TTC549 (cell line): ENCODE results near the gene PDLIM5.
"Not testable (repeated sequence)": the region's sequence is repeated elsewhere in the genome, so short reads cannot be mapped to it uniquely, and the experiment has no call there.

ENCODE experiments used
- FAIRE-seq: peaks from 2 replicates; lab custom pipeline; 2012; peaks lifted over from hg19 to GRCh38; lab: Jason Lieb, UNC

The PDLIM5 gene

DNA sequence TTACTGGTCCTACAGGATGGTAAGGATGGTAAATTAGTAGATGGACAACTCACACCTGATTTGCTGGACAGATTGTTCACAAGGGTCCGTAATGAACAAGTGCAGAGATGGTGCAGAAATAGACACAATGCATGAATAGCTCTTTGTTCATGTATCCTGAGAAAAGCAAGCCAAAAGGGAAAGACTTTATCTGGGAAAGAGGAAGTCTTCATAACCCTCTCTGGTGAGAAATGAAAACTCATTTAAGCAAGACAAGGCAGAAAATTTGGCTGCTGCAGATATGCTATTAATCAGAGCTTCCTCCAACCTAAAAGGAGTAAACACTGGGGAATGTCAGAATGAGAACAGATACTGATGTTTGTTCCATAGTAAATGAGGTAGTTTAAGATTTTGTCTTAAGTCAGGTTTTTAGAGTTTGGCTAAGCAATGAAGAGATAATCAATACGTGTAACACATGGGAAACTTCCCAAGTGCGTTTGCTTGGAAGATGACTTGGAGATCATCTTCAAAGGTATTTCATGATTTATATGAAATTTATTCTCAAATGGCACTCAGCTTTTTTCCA, 153.6 kb downstream of the PDLIM5 start:
- no peak for FAIRE-seq

DNA sequence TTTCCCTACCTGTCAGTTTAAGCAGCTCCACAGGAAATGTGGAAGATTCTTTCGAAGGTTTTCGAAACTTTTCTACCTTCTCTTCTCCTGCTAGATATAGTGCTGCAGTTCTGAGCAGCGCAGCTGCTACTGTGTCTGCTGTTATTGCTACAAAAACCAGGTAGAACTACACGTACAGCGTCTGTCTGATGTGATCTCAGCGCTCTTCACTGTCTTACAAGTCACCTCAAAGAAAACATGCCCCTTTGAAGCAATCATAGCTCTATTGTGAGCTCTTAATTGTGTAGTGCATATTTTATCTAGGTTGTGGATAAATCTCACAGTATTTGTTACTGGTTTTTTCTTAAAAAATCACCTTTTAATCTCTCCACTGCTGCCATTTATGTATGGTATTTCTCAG, 158.4 kb downstream of the PDLIM5 start:
- FAIRE-seq = no peak

DNA sequence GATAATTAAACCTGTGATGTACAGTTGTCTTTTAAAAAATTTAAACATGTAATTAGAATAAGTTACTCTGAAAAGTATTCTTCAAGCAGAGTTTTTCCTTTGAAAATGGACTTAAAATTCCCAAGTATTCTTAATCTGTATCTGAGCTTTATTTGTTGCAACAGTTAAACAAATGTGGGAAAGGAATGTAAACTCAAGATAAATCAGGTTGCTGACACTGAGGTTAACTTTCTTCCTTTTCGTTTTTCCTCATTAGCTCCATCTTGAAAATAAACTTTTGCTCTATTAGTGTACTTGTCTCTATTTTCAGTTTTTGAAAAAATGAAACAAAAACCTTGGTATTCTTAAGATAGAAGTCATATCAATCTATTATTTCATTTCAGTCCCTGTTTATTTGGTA, 161.5 kb downstream of the PDLIM5 start:
- FAIRE-seq = no peak

DNA sequence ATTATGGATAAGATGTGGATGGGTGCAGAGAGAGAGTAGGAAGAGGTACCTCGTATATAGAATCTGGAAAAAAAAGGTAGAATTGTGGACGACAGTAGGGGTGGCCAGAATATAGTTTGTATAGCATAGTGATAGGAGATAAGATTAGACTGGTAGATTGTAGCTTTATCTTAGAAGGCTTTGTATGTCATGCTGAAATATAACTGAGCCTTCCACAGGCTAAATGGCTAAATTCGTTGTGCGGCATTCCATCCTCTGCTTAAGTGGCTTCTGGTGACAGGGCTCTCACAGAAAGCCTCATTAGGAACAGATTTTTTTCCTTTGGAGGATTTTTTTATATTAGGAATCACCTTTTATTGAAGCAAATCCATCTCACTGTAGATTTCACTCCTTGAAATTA, 163.7 kb downstream of the PDLIM5 start:
- no peak for FAIRE-seq

DNA sequence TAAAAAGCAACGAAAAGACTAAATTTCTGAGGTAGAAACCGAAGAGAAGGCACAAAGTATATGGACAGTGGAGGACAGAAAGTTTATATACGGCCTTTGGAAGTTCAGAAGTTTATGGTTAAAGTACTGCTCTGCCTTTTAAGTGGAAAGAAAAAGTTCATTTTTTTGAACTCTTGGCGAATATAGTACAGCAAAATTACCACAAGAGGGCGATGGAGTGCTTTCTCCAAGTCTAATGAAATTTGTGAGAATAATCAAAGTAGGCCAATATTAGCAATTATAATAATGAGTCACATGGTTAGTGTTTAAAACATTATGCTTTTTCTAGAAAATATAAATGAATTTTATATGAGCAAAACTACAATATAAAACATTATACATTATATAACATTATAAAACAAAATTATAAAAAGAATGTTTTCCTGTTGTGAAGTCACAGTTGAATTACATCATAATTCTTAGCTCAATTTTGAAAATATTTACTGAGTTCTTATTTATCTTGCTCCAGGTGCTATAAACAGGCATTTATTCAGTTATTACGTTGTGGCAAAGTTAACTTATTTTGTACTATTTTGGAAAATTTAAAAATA, 169.8 kb downstream of the PDLIM5 start:
- peak; percentile 84 for FAIRE-seq

DNA sequence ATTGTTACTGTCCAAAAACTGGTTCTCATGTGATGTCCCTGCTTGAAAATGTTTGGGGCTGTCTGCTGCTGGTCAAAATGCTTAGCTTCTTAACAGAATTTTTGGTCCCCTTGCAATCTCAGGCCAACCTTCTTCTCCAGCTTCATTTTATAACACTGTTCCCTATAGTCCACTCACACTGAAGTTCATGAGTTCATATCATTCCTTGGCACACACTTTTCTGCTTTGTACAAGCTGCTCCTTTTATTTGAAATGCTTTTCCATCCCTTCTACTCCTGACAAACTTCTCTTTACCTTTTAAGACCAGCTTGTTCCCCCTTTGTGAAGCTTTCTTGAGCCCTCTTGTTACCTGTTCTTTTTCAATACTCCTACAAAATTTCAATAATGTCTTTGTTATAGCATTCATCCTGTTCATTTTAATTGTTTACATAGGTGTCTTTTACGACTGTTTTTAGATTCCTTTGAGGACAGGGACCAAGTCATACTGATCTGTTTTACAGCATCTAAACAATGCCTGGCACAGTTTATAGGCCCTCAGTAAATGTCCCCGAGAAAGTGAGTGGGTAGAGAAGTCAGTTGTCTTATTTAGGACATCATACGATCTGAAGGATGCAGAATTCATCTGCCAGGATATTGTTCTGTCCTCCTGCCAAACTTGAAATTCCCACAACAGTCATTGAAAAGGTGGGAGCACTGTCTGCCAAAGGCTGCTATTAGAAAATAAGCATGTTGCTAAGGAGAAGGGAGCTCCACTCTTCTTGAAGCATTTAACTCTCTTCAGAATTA, 171.6 kb downstream of the PDLIM5 start:
- no peak for FAIRE-seq

DNA sequence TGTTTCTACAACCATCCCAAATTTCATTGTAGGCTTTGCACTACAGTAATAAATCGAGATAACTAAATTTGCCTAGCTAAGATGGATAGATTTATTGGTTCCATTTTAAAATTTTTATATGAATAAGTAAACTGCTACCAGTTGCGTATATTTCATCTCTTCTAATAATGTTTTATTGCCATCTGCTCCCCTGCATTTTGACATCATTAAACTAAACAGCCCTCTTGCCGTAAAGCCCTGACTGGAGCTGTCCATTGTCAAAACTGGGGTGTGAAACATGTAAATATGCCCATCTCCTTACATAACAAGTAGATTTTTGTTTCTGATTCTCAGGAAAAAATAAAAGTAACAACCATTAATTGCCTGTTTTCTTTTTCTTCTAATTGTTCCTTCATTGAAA, 175.2 kb downstream of the PDLIM5 start:
- no peak for FAIRE-seq

DNA sequence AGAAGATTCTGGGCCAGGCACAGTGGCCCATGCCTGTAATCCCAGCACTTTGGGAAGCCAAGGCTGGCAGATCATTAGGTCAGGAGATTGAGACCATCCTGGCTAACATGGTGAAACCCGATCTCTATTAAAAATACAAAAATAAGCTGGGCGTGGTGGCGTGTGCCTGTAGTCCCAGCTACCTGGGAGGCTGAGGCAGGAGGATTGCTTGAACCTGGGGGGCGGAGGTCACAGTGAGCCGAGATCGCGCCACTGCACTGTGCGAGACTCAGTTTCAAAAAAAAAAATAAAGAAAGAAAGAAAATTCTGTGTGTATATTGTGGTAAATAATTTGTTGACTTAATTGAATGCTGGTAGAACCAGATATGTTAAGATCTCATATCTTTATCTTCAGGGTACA, 177.3 kb downstream of the PDLIM5 start:
- FAIRE-seq = not testable (repeated sequence)

DNA sequence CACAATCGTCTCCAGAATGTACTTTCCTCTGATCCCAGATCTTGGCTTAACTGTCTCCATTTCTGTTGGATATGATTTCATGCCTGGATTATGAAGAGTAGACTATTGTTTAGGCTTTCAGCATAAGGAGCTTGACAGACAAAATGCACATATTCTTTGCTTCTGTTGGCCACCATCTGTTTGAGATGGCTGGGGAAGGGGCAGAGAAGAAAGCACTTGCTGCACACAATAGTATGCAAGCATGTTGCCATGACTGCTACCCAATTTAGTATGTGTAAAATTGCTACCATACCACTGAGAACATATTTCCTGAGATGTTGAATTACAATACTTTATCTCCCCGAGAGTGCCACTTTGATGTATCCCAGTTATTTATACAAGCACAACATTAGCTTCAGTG, 178.1 kb downstream of the PDLIM5 start:
- no peak for FAIRE-seq

DNA sequence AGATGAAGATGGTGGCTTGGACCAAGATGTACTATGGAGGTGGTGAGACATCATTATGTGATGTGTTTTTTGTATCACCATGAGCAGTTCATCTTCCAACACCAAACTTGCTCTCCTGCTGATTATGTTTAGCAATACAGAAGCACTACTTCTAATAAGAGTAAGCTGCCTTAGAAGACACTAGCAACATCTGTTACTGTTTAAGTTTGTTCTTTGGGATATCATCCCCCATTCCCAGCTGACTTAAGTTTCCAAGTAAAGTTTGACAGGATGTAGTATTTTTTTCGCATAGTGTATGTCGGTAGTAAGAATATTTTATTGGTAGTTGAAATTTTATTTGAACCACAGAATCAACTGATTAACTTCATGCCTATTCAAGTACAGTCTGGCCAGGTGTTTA, 182.5 kb downstream of the PDLIM5 start:
- FAIRE-seq = no peak

DNA sequence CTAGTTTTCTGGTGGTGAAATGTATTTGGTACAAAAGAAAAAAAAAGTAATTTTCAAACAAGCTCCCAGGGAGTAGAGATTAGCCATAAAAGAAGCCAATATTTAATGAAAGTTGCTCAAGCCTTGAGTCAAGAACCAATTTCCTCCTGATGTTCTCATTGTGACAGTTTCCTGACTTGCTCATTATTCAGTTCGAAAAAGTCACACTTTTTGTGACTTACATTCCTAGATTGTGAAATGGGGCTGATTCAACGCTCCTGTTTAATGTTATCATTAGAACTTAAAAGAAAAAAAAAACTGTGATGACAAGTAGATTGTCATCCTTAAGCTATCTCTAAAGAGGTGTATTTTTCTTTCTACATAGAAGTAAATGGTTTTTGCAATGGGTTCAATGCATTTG, 183.4 kb downstream of the PDLIM5 start:
- FAIRE-seq = no peak

DNA sequence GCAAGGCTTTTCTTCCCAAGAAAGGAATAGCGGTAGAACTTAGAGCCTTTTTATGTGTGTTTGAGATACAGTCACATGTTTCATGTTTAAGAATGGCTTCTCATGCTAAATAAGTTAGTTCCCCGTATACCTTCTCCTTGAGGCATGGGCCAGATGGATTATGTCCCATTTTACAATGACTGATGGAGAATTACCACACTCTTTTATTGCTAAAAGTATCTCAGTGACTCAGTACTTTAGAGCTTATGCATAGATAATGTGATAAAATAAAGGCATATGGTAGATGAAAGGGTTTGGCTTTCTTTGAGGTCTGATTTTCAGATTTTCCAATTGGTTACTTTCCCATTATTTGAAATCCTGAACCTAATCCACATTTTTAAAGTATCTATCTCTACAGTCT, 184.3 kb downstream of the PDLIM5 start:
- no peak for FAIRE-seq

DNA sequence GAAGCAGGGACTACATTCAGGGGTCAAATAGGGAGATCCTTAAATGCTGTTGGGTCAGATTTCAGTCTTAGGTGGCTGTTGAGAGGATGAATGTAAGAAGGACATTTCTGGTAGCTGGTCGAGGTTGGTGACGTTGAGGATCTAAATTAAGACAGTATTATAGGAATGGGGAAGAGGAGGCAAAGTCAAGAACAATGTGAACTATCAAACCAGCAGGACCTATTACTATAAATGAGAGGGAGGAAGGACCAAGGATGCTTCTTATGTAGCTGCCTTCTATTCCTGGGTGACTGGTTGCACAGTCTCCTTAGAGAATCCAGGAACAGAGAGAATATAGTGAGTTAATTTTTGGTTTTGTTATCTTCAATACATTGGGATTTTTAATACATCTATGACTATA, 187.6 kb downstream of the PDLIM5 start:
- no peak for FAIRE-seq

DNA sequence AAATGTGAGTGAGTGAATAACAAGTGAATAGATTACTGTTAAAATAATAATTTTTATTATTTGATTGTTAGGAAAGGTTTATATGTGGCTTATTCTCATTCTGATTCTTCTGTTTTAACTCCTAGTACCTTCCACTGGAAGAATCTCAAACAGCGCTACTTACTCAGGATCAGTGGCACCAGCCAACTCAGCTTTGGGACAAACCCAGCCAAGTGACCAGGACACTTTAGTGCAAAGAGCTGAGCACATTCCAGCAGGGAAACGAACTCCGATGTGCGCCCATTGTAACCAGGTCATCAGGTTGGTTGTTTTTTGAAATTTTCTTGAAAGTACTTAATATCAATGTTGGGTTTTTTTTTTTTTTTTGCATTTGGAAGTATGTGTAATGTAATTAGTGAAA, 188.4 kb downstream of the PDLIM5 start:
- no peak for FAIRE-seq

DNA sequence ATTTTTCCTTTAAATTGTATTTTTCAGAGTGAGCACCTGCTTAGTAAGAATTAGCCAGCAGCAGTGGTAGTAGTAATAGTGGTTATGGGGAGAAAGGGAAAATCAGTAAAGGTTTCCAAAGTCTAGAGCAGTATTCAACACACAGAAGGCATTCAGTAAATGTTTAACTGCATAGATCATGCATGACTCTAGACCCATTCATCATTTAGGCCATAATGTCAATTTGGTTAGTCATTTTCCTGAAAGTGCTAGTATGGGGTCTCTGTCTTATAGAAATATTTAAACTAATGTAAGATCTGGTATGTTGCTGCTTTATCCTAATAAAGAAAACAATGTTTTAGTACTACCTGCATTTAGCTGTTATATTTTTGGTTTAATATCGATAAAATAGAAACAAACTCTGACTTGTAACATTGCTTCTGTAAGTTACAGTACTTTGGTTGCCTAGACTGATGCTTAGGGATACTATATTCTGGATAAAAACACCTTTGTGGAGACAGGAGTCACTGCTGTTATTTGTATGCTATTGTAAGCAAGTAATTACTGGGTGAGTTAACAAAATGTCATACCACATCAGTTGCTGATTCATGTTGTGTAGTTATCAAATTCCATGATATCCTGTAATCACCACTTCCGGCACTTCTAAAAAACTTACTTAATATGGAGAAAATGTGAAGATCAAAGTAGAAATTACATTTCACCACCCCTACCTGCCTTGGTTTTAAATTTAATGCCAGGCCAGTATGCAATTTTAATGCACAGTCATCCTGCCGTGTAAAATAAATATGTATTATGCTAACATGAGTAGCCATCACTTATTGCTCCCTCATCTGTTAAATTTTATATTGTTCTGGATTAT, 190.2 kb downstream of the PDLIM5 start:
- FAIRE-seq = no peak

DNA sequence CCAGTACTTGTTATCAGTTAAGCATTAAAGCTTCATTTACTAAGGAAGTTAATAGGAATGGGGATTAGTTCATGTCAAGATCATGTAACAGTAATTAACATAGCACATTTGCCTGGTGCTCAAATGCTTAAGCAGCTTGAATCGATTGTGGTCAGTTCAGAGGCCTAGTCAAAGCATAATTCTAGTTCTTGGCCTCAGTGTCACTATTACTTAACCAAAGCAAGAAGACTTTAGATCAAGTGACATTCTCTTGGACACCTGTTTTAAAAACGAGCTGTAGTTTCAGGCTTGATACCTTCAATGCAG, 190.8 kb downstream of the PDLIM5 start:
- no peak for FAIRE-seq

DNA sequence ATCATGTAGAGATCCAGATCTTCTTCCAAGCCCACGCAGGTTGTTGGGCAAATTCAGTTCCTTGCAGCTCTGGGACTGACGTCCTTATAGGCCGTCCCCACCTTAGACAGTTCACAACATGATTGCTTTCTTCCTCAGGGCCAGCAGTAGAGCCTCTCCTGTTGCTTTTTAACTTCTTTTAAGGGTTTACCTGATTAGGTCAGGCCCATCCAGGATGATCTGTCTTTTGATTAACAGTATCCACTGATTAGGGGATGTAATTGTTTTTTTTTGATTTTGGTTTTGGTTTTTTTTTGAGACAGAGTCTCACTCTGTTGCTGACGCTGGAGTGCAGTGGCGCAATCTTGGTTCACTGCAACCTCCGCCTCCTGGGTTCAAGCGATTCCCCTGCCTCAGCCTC, 197.0 kb downstream of the PDLIM5 start:
- FAIRE-seq = no peak

DNA sequence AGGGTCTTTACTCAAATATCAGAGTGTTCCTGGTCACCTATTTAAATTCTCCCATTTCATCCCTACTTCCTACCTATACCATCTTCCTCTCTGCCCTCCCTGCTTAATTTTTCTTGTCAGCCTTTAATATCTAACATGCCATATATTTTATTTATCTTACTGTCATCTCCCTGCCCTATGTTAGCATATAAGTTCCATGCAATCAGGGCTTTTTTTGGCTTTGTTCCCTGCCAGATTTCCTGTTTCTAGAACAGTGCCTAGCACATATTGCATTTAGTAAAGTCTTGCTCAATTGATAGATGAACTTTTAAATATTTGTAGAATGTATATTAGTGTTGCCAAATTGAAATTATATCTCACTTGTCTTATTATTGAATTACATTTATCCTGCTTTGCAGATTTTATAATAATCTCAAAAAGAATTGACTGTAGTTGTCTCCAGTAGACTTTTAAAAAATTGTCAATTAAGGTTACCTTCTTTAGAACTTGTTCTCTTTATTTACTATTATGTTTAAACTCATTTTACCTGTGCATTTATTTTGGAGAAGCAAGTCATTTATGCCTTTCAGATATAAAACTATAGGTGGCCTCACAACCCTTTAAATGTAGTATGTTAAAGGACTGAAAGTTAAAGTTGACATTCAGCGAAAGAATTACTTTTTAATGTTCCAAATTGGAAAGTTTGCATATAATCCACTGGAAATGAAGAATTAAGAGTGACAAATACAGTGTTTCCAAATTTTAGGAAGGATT, 197.8 kb downstream of the PDLIM5 start:
- no peak for FAIRE-seq

DNA sequence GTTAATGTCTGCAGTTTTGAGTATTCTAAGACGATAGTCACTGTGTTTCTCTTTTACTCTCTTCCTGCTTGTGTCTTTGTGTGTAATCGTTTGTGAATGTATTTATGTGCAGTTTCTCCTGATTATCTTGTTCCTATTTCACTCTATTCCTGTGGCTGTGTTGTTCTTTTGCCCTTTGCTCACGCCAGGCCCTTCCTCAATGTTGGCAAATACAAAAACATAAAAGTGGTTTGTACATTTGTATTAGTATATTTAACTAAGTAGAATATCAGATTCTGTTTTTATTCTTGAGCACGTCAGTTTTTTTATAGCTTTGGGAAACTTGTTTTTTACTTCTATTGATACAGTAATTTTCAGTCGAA, 198.4 kb downstream of the PDLIM5 start:
- no peak for FAIRE-seq

DNA sequence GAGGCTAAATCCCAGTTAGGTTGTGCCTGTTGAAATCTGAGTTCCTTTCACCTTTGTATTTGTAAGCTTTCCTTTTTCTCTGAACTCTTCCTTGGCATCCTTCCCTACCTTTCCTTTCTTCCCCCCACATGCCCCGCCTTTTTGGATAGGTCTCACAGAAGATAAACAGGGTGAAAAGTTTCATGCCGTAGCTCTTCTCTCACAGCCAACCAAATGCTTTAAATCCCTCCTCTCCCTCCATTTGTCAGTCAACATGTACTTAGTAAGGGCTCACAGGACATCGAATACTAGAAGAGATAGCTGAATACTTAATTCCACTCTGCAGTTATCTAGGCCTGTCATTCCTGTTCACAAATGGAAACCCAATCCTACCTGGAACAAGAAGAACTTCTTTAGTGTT, 198.9 kb downstream of the PDLIM5 start:
- no peak for FAIRE-seq

DNA sequence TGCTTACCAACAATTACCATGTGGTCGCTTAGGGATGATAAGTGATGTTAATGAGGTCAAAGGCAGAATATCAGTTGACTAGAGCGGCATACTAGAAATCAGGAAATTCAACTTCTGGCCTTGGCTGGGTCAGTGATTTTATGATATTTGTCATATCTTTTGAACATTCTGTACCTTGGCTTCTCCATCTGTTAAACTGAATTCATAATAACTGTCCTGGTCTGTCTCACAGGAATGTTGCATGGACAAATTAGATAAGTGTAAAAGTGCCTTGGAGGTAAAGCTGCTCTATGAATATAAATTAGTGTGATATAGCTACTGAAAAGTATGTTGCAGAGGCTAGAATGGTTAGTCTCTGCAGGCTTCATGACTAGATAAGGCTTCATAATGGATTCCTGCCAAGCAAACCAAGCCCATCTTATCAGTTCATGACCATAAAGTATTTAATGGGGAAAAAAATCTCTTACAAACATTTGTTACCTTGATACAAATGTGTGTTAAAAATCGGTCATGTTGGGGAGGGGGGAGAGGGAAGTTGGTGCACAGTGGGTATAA, 201.4 kb downstream of the PDLIM5 start:
- no peak for FAIRE-seq

DNA sequence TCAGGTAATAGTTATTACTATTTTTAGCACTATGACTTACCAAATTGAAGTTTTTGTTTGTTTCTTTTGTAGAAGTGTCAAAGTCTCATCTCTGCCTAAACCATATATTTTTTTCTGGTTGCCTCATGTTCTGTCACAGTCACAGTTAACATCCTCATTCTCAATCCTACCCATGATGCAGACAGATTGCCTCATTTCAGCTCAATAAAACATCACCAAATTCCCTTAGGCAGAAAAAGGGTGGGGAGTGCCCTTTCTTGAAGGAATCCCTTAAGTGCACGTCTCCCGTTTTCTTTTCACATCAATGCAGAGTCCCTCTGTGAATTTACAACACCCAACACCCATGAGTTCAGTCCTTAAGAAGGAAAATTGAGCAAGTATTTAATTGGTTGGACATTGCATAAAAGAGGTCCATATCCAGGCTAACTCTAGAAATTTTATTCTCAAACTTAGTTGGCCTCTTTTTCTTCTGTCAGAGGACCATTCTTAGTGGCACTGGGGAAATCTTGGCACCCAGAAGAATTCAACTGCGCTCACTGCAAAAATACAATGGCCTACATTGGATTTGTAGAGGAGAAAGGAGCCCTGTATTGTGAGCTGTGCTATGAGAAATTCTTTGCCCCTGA, 202.4 kb downstream of the PDLIM5 start:
- no peak for FAIRE-seq
